ENCODE results near the gene ZNF790.
"Not testable (repeated sequence)": the region's sequence is repeated elsewhere in the genome, so short reads cannot be mapped to it uniquely, and the experiment has no call there.

ZNF790 gene

DNA sequence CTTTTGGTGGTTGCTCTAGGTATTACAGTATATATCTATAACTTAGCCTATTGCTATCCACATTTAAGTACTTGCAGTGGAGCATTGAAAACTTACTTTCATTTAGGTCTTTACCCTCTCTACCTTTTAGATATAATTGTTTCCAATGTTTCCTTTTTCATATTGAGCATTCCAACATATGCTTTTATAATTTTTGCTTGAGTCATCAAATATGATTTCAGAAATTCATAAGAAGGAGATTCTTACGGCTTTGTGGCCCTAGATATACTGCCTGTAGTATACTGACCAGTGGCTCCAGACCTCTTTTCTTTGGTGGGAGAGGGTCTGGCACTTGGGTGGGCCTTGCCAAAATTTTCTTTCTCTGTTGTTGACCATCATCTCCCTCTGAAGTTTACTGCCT, 32.8 kb downstream of the ZNF790 start:
- no peak overlapping the region for H3K4me2 ChIP-seq (ENCODE audit: low read depth, low read length, poor library complexity, severe bottlenecking)
- no peak overlapping the region for H3K9ac ChIP-seq (ENCODE audit: low read depth, low read length, poor library complexity, severe bottlenecking)
- no peaks in the 10 kb centered on the region for H4K20me1 ChIP-seq (ENCODE audit: insufficient read depth, low read length, poor library complexity, severe bottlenecking)
- no peaks in the 10 kb centered on the region for H3K4me1 ChIP-seq (ENCODE audit: insufficient read depth, low read length, poor library complexity, severe bottlenecking)
- no peak; the same call in 1 of the 2 replicates for TF ChIP-seq CTCF (conservative IDR thresholded peaks at IDR 0.05; ENCODE audit: low read length)
- TF ChIP-seq EZH2phosphoT487 (IDR thresholded peaks at IDR 0.05; ENCODE audit: borderline replicate concordance), result no peak
- H3K9me2 ChIP-seq (replicated peaks; ENCODE audit: low read depth, low read length), result no peaks in the 10 kb centered on the region
- H3F3A ChIP-seq (ENCODE audit: low read depth), result no peaks in the 10 kb centered on the region
- no peaks in the 10 kb centered on the region for H3K27me3 ChIP-seq (ENCODE audit: insufficient read depth, low read length, poor library complexity, severe bottlenecking)
- no peaks in the 10 kb centered on the region for H3K79me2 ChIP-seq (ENCODE audit: insufficient read depth, low read length)
- H3K4me3 ChIP-seq (ENCODE audit: low read length, poor library complexity, severe bottlenecking), result no peak overlapping the region
- H3K9me3 ChIP-seq (ENCODE audit: insufficient read depth, low read depth, low read length), result no peaks in the 10 kb centered on the region; the same call in 1 of the 2 replicates
- H3K36me3 ChIP-seq (ENCODE audit: insufficient read depth, low read length), result no peaks in the 10 kb centered on the region
- no peak overlapping the region for H2AFZ ChIP-seq (ENCODE audit: low read length)

GRCh38 chr19:36797786-36798108, 40.4 kb downstream of the ZNF790 start:
- Histone ChIP-seq H3K9me2 (replicated peaks; ENCODE audit: low read depth, low read length) (no peaks in the 10 kb centered on the region), H3K27me3 (ENCODE audit: insufficient read depth, low read length, poor library complexity, severe bottlenecking) (no peaks in the 10 kb centered on the region), H3K4me1 (ENCODE audit: insufficient read depth, low read length, poor library complexity, severe bottlenecking) (no peaks in the 10 kb centered on the region), H3K4me3 (ENCODE audit: low read length, poor library complexity, severe bottlenecking) (no peak overlapping the region), H3K36me3 (ENCODE audit: insufficient read depth, low read length) (no peaks in the 10 kb centered on the region), H4K20me1 (ENCODE audit: insufficient read depth, low read length, poor library complexity, severe bottlenecking) (no peaks in the 10 kb centered on the region), H3K9me3 (ENCODE audit: insufficient read depth, low read depth, low read length) (peaks cover 7% of the 10 kb centered on the region; the same call in 1 of the 2 replicates), H3K79me2 (ENCODE audit: insufficient read depth, low read length) (no peaks in the 10 kb centered on the region), H3K4me2 (ENCODE audit: low read depth, low read length, poor library complexity, severe bottlenecking) (no peak overlapping the region), H2AFZ (ENCODE audit: low read length) (no peak overlapping the region), H3F3A (ENCODE audit: low read depth) (no peaks in the 10 kb centered on the region), H3K9ac (ENCODE audit: low read depth, low read length, poor library complexity, severe bottlenecking) (no peak overlapping the region)
- no peak for TF ChIP-seq CTCF (conservative IDR thresholded peaks at IDR 0.05; ENCODE audit: low read length)
- TF ChIP-seq EZH2phosphoT487 (IDR thresholded peaks at IDR 0.05; ENCODE audit: borderline replicate concordance), result no peak

DNA sequence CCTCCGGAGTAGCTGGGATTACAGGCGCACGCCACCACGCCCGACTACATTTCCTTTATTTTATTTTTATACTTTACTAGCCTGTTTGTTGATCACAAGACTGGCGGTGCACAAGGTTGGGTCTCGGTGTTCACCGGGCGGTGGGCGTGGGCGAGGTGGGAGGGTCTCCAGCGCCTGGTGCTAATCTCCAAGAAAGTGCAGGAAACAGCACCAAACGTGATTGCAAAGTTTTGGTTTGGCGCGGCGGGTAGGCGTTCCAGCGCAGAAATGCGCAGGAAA, 41.5 kb downstream of the ZNF790 start:
- H3K4me3 ChIP-seq (ENCODE audit: low read length, poor library complexity, severe bottlenecking), result no peak overlapping the region
- H3K4me1 ChIP-seq (ENCODE audit: insufficient read depth, low read length, poor library complexity, severe bottlenecking), result no peaks in the 10 kb centered on the region
- no peaks in the 10 kb centered on the region for H3K79me2 ChIP-seq (ENCODE audit: insufficient read depth, low read length)
- no peaks in the 10 kb centered on the region for H3K36me3 ChIP-seq (ENCODE audit: insufficient read depth, low read length)
- H3K9me3 ChIP-seq (ENCODE audit: insufficient read depth, low read depth, low read length), result peaks cover 7% of the 10 kb centered on the region; the same call in 1 of the 2 replicates
- H3K9me2 ChIP-seq (replicated peaks; ENCODE audit: low read depth, low read length), result no peaks in the 10 kb centered on the region
- H3F3A ChIP-seq (ENCODE audit: low read depth), result no peaks in the 10 kb centered on the region
- H2AFZ ChIP-seq (ENCODE audit: low read length), result no peak overlapping the region
- H3K9ac ChIP-seq (ENCODE audit: low read depth, low read length, poor library complexity, severe bottlenecking), result no peak overlapping the region
- no peak overlapping the region for H3K4me2 ChIP-seq (ENCODE audit: low read depth, low read length, poor library complexity, severe bottlenecking)
- no peaks in the 10 kb centered on the region for H3K27me3 ChIP-seq (ENCODE audit: insufficient read depth, low read length, poor library complexity, severe bottlenecking)
- H4K20me1 ChIP-seq (ENCODE audit: insufficient read depth, low read length, poor library complexity, severe bottlenecking), result no peaks in the 10 kb centered on the region
- TF ChIP-seq EZH2phosphoT487 (IDR thresholded peaks at IDR 0.05; ENCODE audit: borderline replicate concordance) (no peak), CTCF (conservative IDR thresholded peaks at IDR 0.05; ENCODE audit: low read length) (no peak)

- H3K36me3 ChIP-seq (ENCODE audit: insufficient read depth, low read length); H3K9me3 ChIP-seq (ENCODE audit: insufficient read depth, low read depth, low read length); H3K9ac ChIP-seq (ENCODE audit: low read depth, low read length, poor library complexity, severe bottlenecking); H3K79me2 ChIP-seq (ENCODE audit: insufficient read depth, low read length); H4K20me1 ChIP-seq (ENCODE audit: insufficient read depth, low read length, poor library complexity, severe bottlenecking); H3K4me2 ChIP-seq (ENCODE audit: low read depth, low read length, poor library complexity, severe bottlenecking); H2AFZ ChIP-seq (ENCODE audit: low read length); H3F3A ChIP-seq (ENCODE audit: low read depth); H3K9me2 ChIP-seq (replicated peaks; ENCODE audit: low read depth, low read length); H3K4me1 ChIP-seq (ENCODE audit: insufficient read depth, low read length, poor library complexity, severe bottlenecking); H3K4me3 ChIP-seq (ENCODE audit: low read length, poor library complexity, severe bottlenecking); H3K27me3 ChIP-seq (ENCODE audit: insufficient read depth, low read length, poor library complexity, severe bottlenecking): not testable (repeated sequence)
These were observed 46.6 kb downstream of the ZNF790 start for GRCh38 chr19:36791420-36792141.
